GM12878 (cell line): ENCODE results near the gene NLGN3. TPM values are rescaled to one million over a fixed set of nuclear protein-coding genes. Genes with fewer than 3 reads are reported as not detected.

Experiments used
- ATAC-seq: fragments of 200-7000 bp; cut with Tn5 transposase; 3 replicates; pipeline ENCODE4 v1.9.1; 2020; ENCODE audit warnings: mild to moderate bottlenecking, moderate library complexity
- BruUV-seq: library from RNA; stranded (reverse); fragments of 400-500 nt; replicated peaks from 2 replicates; lab custom pipeline; 2021; lab: Mats Ljungman, UMichigan
- CTCF ChIA-PET: fragments of 300-600 bp; sonication (Branson Sonifier 250); formaldehyde crosslinking; extraction: SDS; loops from one replicate; lab custom pipeline; 2021; ENCODE audit warnings: inconsistent platforms; lab: Yijun Ruan, JAX
- POLR2A ChIA-PET: fragments of 350-600 bp; formaldehyde crosslinking; extraction: SDS; loops from one replicate; lab custom pipeline; 2021; ENCODE audit warnings: inconsistent platforms; lab: Charles Lee
- RAD21 ChIA-PET: fragments of 300-600 bp; sonication (Branson Sonifier 250); formaldehyde crosslinking; loops from one replicate; lab custom pipeline; 2023; ENCODE audit warnings: antibody characterized with exemption; ENCODE audit not compliant: unreplicated experiment; lab: Charles Lee
- SMC1A ChIA-PET: fragments of 300-600 bp; sonication (Branson Sonifier 250); formaldehyde crosslinking; loops from one replicate; lab custom pipeline; 2023; ENCODE audit not compliant: unreplicated experiment, uncharacterized antibody; lab: Charles Lee
- DNase-seq: peaks from one replicate; pipeline ENCODE4 v3.0.0-alpha.2; 2011; ENCODE audit warnings: low read depth, low spot score
- FAIRE-seq: peaks from 3 replicates; lab custom pipeline; 2011; peaks lifted over from hg19 to GRCh38; lab: Jason Lieb, UNC
- H2AFZ ChIP-seq: 2 replicates; pipeline ENCODE4 v1.6.0; 2011; ENCODE audit warnings: low read depth, low read length, control low read depth; ENCODE audit not compliant: control insufficient read depth
- H3K27ac ChIP-seq: 2 replicates; pipeline ENCODE4 v1.5.1; 2011; ENCODE audit warnings: control low read depth; ENCODE audit not compliant: control insufficient read depth, insufficient read depth
- H3K27me3 ChIP-seq, 2 experiments: replicated peaks in 1 of 2; 2 replicates each; pipeline versions ENCODE4 v1.6.0 to v1.6.1; 2011; ENCODE audit warnings: low read length in 1 of 2; ENCODE audit not compliant: control insufficient read depth in 2 of 2, insufficient read depth in 2 of 2
- H3K36me3 ChIP-seq, 2 experiments: 2 replicates each; pipeline ENCODE4 v1.5.1; 2011; ENCODE audit warnings: low read length in 1 of 2; ENCODE audit not compliant: control insufficient read depth in 2 of 2, insufficient read depth in 2 of 2
- H3K4me1 ChIP-seq: 2 replicates; pipeline ENCODE4 v1.6.1; 2011; ENCODE audit warnings: mild to moderate bottlenecking, low read length, moderate library complexity, mixed read lengths; ENCODE audit not compliant: control insufficient read depth, insufficient read depth
- H3K4me2 ChIP-seq: 2 replicates; pipeline ENCODE4 v1.6.0; 2011; ENCODE audit warnings: control low read depth; ENCODE audit not compliant: control insufficient read depth, insufficient read depth
- H3K4me3 ChIP-seq: fragments of 200-600 bp; sonication (generic); 2 replicates; pipeline ENCODE4 v1.5.1; 2016
- H3K79me2 ChIP-seq: 2 replicates; pipeline ENCODE4 v1.6.0; 2011; ENCODE audit warnings: low read length; ENCODE audit not compliant: control insufficient read depth, insufficient read depth
- H3K9ac ChIP-seq: 2 replicates; pipeline ENCODE4 v1.8.0; 2011; ENCODE audit warnings: low read length, control low read depth, mixed read lengths; ENCODE audit not compliant: control insufficient read depth, insufficient read depth
- H3K9me3 ChIP-seq: replicated peaks from 3 replicates; pipeline ENCODE4 v1.5.1; 2011; ENCODE audit warnings: mild to moderate bottlenecking, low read length; ENCODE audit not compliant: control insufficient read depth, insufficient read depth
- H4K20me1 ChIP-seq: 2 replicates; pipeline ENCODE4 v1.6.0; 2011; ENCODE audit not compliant: control insufficient read depth, insufficient read depth
- ATF2 ChIP-seq: IDR thresholded peaks from 2 replicates; pipeline ENCODE4 v1.6.1; 2012; ENCODE audit warnings: low read length, inconsistent platforms
- BCL11A ChIP-seq: IDR thresholded peaks from 2 replicates; pipeline ENCODE4 v1.6.1; 2011; ENCODE audit warnings: low read depth, low read length
- CUX1 ChIP-seq: IDR thresholded peaks from 2 replicates; pipeline ENCODE4 v1.6.1; 2012; ENCODE audit warnings: improper control_type of control experiment, low read depth, low read length; ENCODE audit not compliant: insufficient replicate concordance
- DPF2 ChIP-seq: fragments of 450-650 bp; IDR thresholded peaks from 2 replicates; pipeline ENCODE4 v1.6.1; 2017; ENCODE audit warnings: mild to moderate bottlenecking
- GATAD2B ChIP-seq: fragments of 450-650 bp; conservative IDR thresholded peaks from 2 replicates; pipeline ENCODE4 v1.6.1; 2017; ENCODE audit warnings: low read depth, mild to moderate bottlenecking, moderate library complexity
- HCFC1 ChIP-seq: fragments of 150-350 bp; IDR thresholded peaks from 2 replicates; pipeline ENCODE4 v1.6.1; 2014; ENCODE audit warnings: low read length
- JUNB ChIP-seq: IDR thresholded peaks from 2 replicates; pipeline ENCODE4 v1.6.1; 2016; ENCODE audit warnings: antibody characterized with exemption, mild to moderate bottlenecking
- MEF2B ChIP-seq: fragments of 450-650 bp; IDR thresholded peaks from 2 replicates; pipeline ENCODE4 v1.6.1; 2018; ENCODE audit warnings: mild to moderate bottlenecking, moderate library complexity; ENCODE audit not compliant: partially characterized antibody, poor library complexity, severe bottlenecking
- MTA2 ChIP-seq: fragments of 450-650 bp; IDR thresholded peaks from 2 replicates; pipeline ENCODE4 v1.6.1; 2016; ENCODE audit warnings: low read depth, mild to moderate bottlenecking, moderate library complexity
- MXI1 ChIP-seq: fragments of 150-350 bp; IDR thresholded peaks from 2 replicates; pipeline ENCODE4 v1.6.1; 2011; ENCODE audit warnings: low read depth, mild to moderate bottlenecking, inconsistent platforms, low read length, improper control_type of control experiment
- PAX5 ChIP-seq: IDR thresholded peaks from 2 replicates; pipeline ENCODE4 v1.6.1; 2011; ENCODE audit warnings: low read depth, low read length, borderline replicate concordance
- POLR2AphosphoS5 ChIP-seq: IDR thresholded peaks from 2 replicates; pipeline ENCODE4 v1.6.1; 2011; ENCODE audit warnings: mild to moderate bottlenecking, low read length, inconsistent platforms
- SIN3A ChIP-seq: IDR thresholded peaks from 2 replicates; pipeline ENCODE4 v1.6.1; 2012; ENCODE audit warnings: low read depth, low read length, improper control_type of control experiment
- SRF ChIP-seq, 2 experiments: IDR thresholded peaks; 2 replicates each; pipeline ENCODE4 v1.6.1; 2011; ENCODE audit warnings: low read depth in 2 of 2, low read length in 2 of 2, mild to moderate bottlenecking in 1 of 2, moderate library complexity in 1 of 2
- STAT1 ChIP-seq: fragments of 450-650 bp; conservative IDR thresholded peaks from 2 replicates; pipeline ENCODE4 v1.6.1; 2014; ENCODE audit warnings: antibody characterized with exemption, mild to moderate bottlenecking
- TCF12 ChIP-seq: IDR thresholded peaks from 2 replicates; pipeline ENCODE4 v1.6.1; 2011; ENCODE audit warnings: low read depth, mild to moderate bottlenecking, low read length
- ZSCAN29 ChIP-seq: fragments of 450-650 bp; IDR thresholded peaks from 2 replicates; pipeline ENCODE4 v1.6.1; 2017; ENCODE audit warnings: mild to moderate bottlenecking, moderate library complexity
- WGBS: methylation state at CpG from one replicate; pipeline ENCODE4 v1.1.6; 2016; ENCODE audit warnings: low lambda C conversion rate; ENCODE audit not compliant: insufficient replicate concordance, insufficient coverage; ENCODE audit errors: missing lambda C conversion rate; 5-methylcytosine and 5-hydroxymethylcytosine counted together
- in situ Hi-C: fragments of 300-500 bp; cut with MboI; formaldehyde crosslinking; loops from 9 replicates; pipeline ENCODE4 v1.14.3; 2018; ENCODE audit warnings: mixed read lengths
- intact Hi-C: fragments of 100-400 bp; cut with micrococcal nuclease; formaldehyde crosslinking; loops from one replicate; pipeline ENCODE4 v1.14.2; 2022; ENCODE audit not compliant: unreplicated experiment
- polyA plus RNA-seq, 11 experiments: library from polyadenylated mRNA; depleted of rRNA in 4 of 11; unstranded in 6 of 11; stranded (reverse) in 5 of 11; fragments of >200 nt; fragmentation: Nextera tagmentation in 4 of 11; fragmentation: Illumina TruSeq in 1 of 11; extraction: Ambion mirVana in 4 of 11; extraction: Trizol in 1 of 11; gene quantifications; 1 replicate in 1 of 11; 2 replicates in 10 of 11; pipeline versions ENCODE4 v1.2.1 to v1.2.3, GENCODE V29; 2011 to 2016; ENCODE audit warnings: inconsistent platforms in 2 of 11, missing spikeins in 2 of 11, low read depth in 1 of 11
- total RNA-seq, 4 experiments: library from RNA; depleted of rRNA in 3 of 4; stranded (reverse); fragments of >200 nt in 3 of 4; fragmentation: Illumina TruSeq in 1 of 4; extraction: Trizol in 1 of 4; gene quantifications; 2 replicates each; pipeline versions ENCODE4 v1.2.1 to v1.2.3, GENCODE V29; 2013 to 2021

NLGN3 gene
- total and polyA plus RNA-seq, 10 of the 15 experiments (the other 5 are each of a cell fraction or from before 2014, with no cell fraction given) = 0.07 to 0.73 (median 0.28) TPM

- H4K20me1 ChIP-seq = no peaks in the 10 kb centered on the region
- BruUV-seq = no TSS peak
- in situ Hi-C loops (no loop called here), intact Hi-C loops (no loop called here)
- H3K36me3 ChIP-seq = peaks cover 1 to 12% of the 10 kb centered on the region in 2 experiments; a peak in 3 of 4 replicates
- H3K27me3 ChIP-seq = no peaks in the 10 kb centered on the region
- no peak overlapping the region for H2AFZ ChIP-seq
- ChIA-PET RAD21 (interaction anchor here (0.6 to 2.4 kb wide), 6 partner anchors 10 to 31 kb away, joined by 3 to 19 read pairs (median 6); partner anchors contain the start of gene MED12), CTCF (interaction anchor here (0.8 to 3.9 kb wide), 13 partner anchors 10 to 148 kb away, joined by 3 to 82 read pairs (median 5); partner anchors contain the start of gene MED12), SMC1A (interaction anchor here (0.7 to 3.7 kb wide), 7 partner anchors 16 to 51 kb away, joined by 3 to 46 read pairs (median 3); no protein-coding TSS in a partner anchor), POLR2A (interaction anchor here (0.6 to 1.0 kb wide), 2 partner anchors 17 to 29 kb away, joined by 3 to 5 read pairs; partner anchors contain the start of gene IL2RG)
- 73% methylated on average over 12 of the region's 12 CpGs for WGBS
- no peak overlapping the region for H3K4me3 ChIP-seq
- no peaks in the 10 kb centered on the region for H3K9me3 ChIP-seq
- DNase-seq = no peak
- no peak for ATAC-seq
- no peak overlapping the region for H3K27ac ChIP-seq
- no peak for FAIRE-seq
- no peak overlapping the region for H3K9ac ChIP-seq
- no peaks in the 10 kb centered on the region for H3K4me1 ChIP-seq
- H3K4me2 ChIP-seq = no peak overlapping the region
- no peaks in the 10 kb centered on the region for H3K79me2 ChIP-seq
- TF ChIP-seq ZSCAN29 (no peak), MTA2 (no peak), CUX1 (no peak), MEF2B (no peak), POLR2AphosphoS5 (no peak), SRF (IDR thresholded peaks at IDR 0.05; ENCODE audit: low read depth in 2 of 2, low read length in 2 of 2) (no peak), GATAD2B (no peak), BCL11A (no peak), PAX5 (no peak), DPF2 (no peak), MXI1 (no peak), JUNB (no peak), ATF2 (no peak), HCFC1 (no peak), TCF12 (no peak), SIN3A (no peak), STAT1 (no peak)
- TF ChIP-seq, all 136 proteins: peak for 0
Measured at GRCh38 chrX:71128166-71128833, 16.3 kb upstream of the NLGN3 start.
